Hepatic stellate cell (primary cell): ENCODE results near the gene ADRM1.

Experiments
- DNase-seq: peaks from one replicate; pipeline ENCODE4 v3.0.0; 2011; ENCODE audit warnings: low spot score

Gene ADRM1, protein sequence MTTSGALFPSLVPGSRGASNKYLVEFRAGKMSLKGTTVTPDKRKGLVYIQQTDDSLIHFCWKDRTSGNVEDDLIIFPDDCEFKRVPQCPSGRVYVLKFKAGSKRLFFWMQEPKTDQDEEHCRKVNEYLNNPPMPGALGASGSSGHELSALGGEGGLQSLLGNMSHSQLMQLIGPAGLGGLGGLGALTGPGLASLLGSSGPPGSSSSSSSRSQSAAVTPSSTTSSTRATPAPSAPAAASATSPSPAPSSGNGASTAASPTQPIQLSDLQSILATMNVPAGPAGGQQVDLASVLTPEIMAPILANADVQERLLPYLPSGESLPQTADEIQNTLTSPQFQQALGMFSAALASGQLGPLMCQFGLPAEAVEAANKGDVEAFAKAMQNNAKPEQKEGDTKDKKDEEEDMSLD

DNA sequence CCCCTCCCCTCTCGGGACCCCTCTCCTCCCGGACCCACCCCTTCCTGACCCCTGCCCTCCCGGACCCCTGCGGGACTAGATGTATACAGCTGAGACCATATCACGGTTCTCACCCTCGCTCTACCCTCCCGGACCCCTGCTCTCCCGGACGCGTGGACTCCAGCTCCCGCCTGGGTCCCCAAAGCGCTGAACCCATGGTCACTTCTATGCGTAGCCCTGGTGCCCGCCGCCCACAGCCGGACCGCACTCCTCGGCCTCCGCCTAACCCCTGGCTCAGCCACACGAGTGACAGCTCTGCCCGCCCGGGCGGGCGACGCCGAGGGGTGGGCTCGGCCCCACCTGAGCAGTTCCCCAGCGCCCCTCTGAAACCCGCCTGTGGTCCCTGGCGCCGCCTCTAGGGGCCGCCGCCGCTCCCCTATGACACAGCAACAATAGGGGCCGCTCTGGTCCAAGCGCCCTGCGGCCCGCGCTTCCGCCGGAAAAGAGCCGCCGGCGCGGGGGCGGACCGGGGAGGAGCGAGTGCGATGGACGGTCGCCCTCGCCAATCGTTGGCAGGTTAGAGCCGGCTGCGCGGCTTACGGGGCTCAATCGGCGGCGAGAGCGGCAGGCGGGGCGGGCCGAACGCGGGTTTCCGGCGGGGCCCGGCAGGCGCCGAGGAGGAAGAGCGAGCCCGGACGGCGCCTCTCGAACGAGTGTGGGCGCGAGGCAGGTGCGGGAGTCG is at the start of gene ADRM1:
Gene ADRM1, plus strand, starts transcription at position 657 of the 721 bp plus-strand sequence. CDS start 572 bp downstream, outside the sequence.
- peak; percentile 100 for DNase-seq

GRCh38 chr20:62253398-62253797 is 49.4 kb upstream of the ADRM1 start:
- DNase-seq: no peak

- no peak for DNase-seq
These were observed 48.6 kb upstream of the ADRM1 start for GRCh38 chr20:62254021-62254724.

GRCh38 chr20:62255976-62256375 is 46.8 kb upstream of the ADRM1 start:
- no peak for DNase-seq

- DNase-seq: peak; percentile 85
These were observed 44.1 kb upstream of the ADRM1 start for GRCh38 chr20:62258499-62259293.

DNA sequence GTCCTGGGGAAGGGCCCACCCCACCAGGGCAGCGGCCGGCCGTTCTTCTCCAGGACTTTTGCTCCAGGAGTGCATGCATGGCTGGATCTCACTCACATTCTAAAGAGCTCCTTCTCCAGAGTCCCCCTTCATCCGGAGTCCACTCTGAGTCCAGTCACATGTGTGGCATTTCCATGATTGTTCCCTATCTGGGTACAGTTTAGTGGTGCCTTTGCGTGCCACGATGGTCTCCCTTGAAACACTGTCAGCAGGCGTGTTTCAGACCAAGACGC is 43.6 kb upstream of the ADRM1 start:
- no peak for DNase-seq

DNA sequence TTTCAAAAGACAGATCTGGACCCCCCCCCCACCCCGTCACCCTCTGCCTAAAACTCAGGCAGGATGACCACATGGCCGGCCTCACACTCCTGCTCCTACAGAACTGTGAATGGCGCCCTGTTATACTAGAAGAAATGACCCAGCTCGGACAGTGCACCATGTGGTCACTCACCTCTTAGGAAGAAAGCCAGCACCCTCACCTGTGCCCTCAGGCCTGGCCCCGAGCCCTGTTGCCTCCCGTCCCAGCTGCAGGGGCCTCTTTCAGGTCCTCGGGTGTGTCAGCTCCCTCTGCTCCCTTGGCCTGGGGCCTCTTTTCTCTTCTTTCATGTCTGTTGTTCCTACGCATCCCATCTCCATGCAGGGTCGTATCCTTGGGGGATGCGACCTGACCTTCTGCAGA is 40.7 kb upstream of the ADRM1 start:
- DNase-seq: no peak

GRCh38 chr20:62263396-62263795 is 39.4 kb upstream of the ADRM1 start:
- no peak for DNase-seq

- no peak for DNase-seq
These were observed 37.4 kb upstream of the ADRM1 start for GRCh38 chr20:62265365-62265764.

DNA sequence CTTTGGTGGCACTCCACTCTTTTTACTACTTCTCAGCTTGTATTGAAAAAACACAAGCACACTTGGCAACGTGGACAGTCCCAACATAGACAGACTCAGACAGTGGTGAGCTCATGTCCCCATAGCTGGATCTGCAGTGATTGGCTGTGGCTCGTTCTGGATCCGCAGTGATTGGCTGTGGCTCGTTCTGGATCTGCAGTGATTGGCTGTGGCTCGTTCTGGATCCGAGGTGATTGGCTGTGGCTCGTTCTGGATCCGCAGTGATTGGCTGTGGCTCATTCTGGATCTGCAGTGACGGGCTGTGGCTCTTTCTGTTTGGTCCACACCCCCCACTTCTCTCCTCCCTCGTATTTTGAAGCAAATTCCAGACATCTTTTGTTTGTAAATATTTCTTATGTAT is 36.5 kb upstream of the ADRM1 start:
- DNase-seq: no peak

- DNase-seq: no peak
These were observed 35.9 kb upstream of the ADRM1 start for GRCh38 chr20:62266851-62267250.

DNA sequence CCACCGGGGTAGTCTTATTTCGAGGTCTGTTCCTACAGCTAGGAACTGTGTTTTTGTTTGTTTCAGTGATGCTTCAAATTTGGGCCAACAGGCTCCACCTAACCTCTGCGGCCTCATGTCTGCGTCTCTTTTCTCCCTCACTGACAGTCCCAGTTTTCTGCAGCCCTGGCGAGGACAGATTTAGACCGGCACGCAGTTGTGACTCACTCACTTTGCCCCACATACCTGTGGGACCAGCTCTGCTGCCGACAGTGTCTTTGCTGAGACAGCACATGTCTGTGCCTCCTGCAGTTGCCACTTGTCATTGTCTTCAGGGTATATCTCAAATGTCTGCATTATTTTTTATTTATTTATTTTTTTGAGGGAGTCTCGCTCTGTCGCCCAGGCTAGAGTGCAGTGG is 35.3 kb upstream of the ADRM1 start:
- no peak for DNase-seq

GRCh38 chr20:62268228-62268900 is 34.4 kb upstream of the ADRM1 start:
- no peak for DNase-seq

- DNase-seq: no peak
These were observed 33.4 kb upstream of the ADRM1 start for GRCh38 chr20:62269378-62269777.

- no peak for DNase-seq
These were observed 32.9 kb upstream of the ADRM1 start for GRCh38 chr20:62269871-62270270.

- no peak for DNase-seq
These were observed 30.6 kb upstream of the ADRM1 start for GRCh38 chr20:62272200-62272599.

GRCh38 chr20:62273416-62273815 is 29.4 kb upstream of the ADRM1 start:
- no peak for DNase-seq

DNA sequence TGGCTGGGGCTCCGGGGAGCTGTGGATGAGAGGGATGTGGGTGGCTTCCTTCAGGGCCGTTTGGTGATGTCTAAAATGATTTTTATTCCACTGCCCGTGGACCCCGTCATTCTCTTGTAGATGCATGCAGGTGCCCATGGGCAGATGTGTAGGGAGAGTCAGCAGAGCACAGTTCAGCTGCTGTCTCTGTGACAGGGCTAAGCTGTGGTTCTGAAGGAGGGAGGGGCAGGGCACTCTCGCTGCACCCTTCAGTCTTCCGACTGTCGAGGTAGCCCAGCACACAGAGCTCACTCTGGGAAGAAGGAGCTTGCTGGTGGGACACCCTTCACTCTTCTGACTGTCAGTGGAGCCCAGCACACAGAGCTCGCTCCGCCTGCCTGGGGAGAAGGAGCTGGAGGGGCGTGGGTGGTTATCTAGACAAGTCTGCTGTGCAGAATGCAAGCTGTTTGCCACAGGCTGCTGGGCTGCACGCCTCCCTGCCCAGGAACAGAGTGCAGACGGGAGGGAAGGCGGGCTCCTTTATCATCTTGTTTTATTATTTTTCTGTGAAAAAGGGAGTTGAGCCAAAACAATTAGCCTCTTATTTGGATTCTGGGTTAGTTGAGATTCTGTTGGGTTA is 28.4 kb upstream of the ADRM1 start:
- no peak for DNase-seq

- no peak for DNase-seq
These were observed 27.6 kb upstream of the ADRM1 start for GRCh38 chr20:62275219-62275618.

GRCh38 chr20:62276439-62276838 is 26.4 kb upstream of the ADRM1 start:
- no peak for DNase-seq

DNA sequence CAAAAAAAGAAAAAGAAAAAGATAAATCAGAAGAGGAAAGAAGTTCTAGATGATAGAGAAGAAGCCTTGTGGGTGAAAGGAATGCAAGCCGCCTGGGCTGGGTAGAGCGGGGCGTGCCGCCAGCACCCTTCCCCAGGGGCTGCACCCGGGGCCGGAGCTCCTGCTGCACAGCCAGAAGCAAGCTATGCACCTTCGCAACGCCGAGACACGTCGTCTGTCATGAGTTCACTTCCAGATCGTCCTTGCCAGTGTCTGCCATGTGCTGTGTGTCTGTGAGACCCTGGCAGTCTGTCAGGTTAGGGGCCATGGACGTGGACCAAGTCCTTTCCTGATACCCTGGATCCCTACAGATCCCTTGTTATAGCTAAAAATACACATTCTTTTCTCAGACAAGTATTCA is 25.5 kb upstream of the ADRM1 start:
- DNase-seq: no peak
